ENCODE results near the gene ELMO1. TPM values are rescaled to one million over a fixed set of nuclear protein-coding genes. Genes with fewer than 3 reads are reported as not detected.

Gene ELMO1
- total RNA-seq, 1 experiment from 2014 or later = 7.8 TPM

GRCh38 chr7:37366445-37366844 is 82.2 kb downstream of the ELMO1 start:
- no peak overlapping the region for H2BK120ac ChIP-seq (ENCODE audit: low read depth, low read length, poor library complexity, severe bottlenecking)
- Mint-ChIP-seq H3K9me3 (no peaks in the 10 kb centered on the region), H3K36me3 (ENCODE audit: insufficient read depth in 1 of 3, low read depth in 3 of 3) (no peaks in the 10 kb centered on the region; a peak in 1 of 7 replicates), H3K4me1 (peaks cover 27 to 38% of the 10 kb centered on the region in 2 experiments), H3K4me3 (no peak overlapping the region), H3K27me3 (ENCODE audit: low read depth) (no peaks in the 10 kb centered on the region), H3K27ac (no peak overlapping the region)
- H3K79me1 ChIP-seq (ENCODE audit: insufficient read depth, low read depth, low read length, poor library complexity, severe bottlenecking) = no peaks in the 10 kb centered on the region
- peaks cover 3% of the 10 kb centered on the region; the same call in 1 of the 2 replicates for H3K79me2 ChIP-seq (ENCODE audit: insufficient read depth, low read length)
- H2BK12ac ChIP-seq (ENCODE audit: insufficient read length, low read depth, low read length) = no peak overlapping the region
- H3K23ac ChIP-seq (ENCODE audit: insufficient read length, low read depth, low read length) = no peak overlapping the region
- H3K14ac ChIP-seq (ENCODE audit: insufficient read depth, low read length) = no peak overlapping the region
- no peak overlapping the region for H3K4me2 ChIP-seq (ENCODE audit: insufficient read depth, insufficient read length, low read length)
- no peak overlapping the region for H2AK5ac ChIP-seq (ENCODE audit: insufficient read length, low read length)
- H2BK15ac ChIP-seq (ENCODE audit: low read depth, low read length) = no peak overlapping the region
- no peak overlapping the region for H2BK20ac ChIP-seq (ENCODE audit: low read depth, low read length, poor library complexity, severe bottlenecking)
- H3K9ac ChIP-seq (ENCODE audit: extremely low read depth, insufficient read length, low read length) = no peak overlapping the region
- H4K8ac ChIP-seq (replicated peaks; ENCODE audit: insufficient read length, low read depth, low read length) = no peak overlapping the region
- H3K4me1 ChIP-seq (ENCODE audit: insufficient read depth, low read length) = peaks cover 4% of the 10 kb centered on the region; the same call in 1 of the 2 replicates
- no peak overlapping the region for H3T11ph ChIP-seq (ENCODE audit: low read length)
- no peak for DNase-seq
- no peak overlapping the region for H3K4ac ChIP-seq (ENCODE audit: low read depth, low read length)
- H4K20me1 ChIP-seq (ENCODE audit: control insufficient read depth, insufficient read depth, insufficient read length) = no peaks in the 10 kb centered on the region
- TF ChIP-seq CTCF (conservative IDR thresholded peaks at IDR 0.05) = no peak
- H3K56ac ChIP-seq (ENCODE audit: insufficient read length, low read depth, low read length) = no peak overlapping the region
- H2BK5ac ChIP-seq (ENCODE audit: insufficient read length, low read length) = no peak overlapping the region
- H4K5ac ChIP-seq (ENCODE audit: insufficient read length, low read depth, low read length) = no peak overlapping the region
- no peak overlapping the region for H4K91ac ChIP-seq (ENCODE audit: insufficient read length, low read depth, low read length)
- no peak overlapping the region for H3K18ac ChIP-seq (ENCODE audit: insufficient read length, low read depth, low read length)
- no peaks in the 10 kb centered on the region for H3K9me3 ChIP-seq (ENCODE audit: control insufficient read depth, low read depth, low read length)
- no peak overlapping the region for H2AFZ ChIP-seq (ENCODE audit: low read length)
- H3K27me3 ChIP-seq (ENCODE audit: insufficient read depth, low read length) = no peaks in the 10 kb centered on the region
- no CpG with 5 or more reads among the region's 3 CpGs for WGBS (ENCODE audit: extremely low coverage, insufficient read length, low lambda C conversion rate)
- no peaks in the 10 kb centered on the region for H3K23me2 ChIP-seq (ENCODE audit: insufficient read length, low read depth, low read length, poor library complexity, severe bottlenecking)
- H3K27ac ChIP-seq (ENCODE audit: insufficient read length, low read depth, low read length) = no peak overlapping the region
